SK-N-DZ (cell line): ENCODE data around the gene DENND5B.

ENCODE experiments used
- DNase-seq: peaks from one replicate; pipeline ENCODE4 v3.0.0-alpha.2; 2015; ENCODE audit warnings: low spot score

Gene DENND5B

GRCh38 chr12:31471823-31472222 lies 119.1 kb downstream of the DENND5B start:
- DNase-seq = no peak

GRCh38 chr12:31471051-31471450 lies 119.9 kb downstream of the DENND5B start:
- DNase-seq = no peak

GRCh38 chr12:31470459-31470858 lies 120.5 kb downstream of the DENND5B start:
- DNase-seq = no peak

- no peak for DNase-seq
Measured at GRCh38 chr12:31466768-31467167, 124.2 kb downstream of the DENND5B start.

- no peak for DNase-seq
Measured at GRCh38 chr12:31465002-31465401, 125.9 kb downstream of the DENND5B start.

- no peak for DNase-seq
Measured at GRCh38 chr12:31460024-31460423, 130.9 kb downstream of the DENND5B start.

- DNase-seq = no peak
Measured at GRCh38 chr12:31456562-31456961, 134.4 kb downstream of the DENND5B start.

GRCh38 chr12:31444736-31445135 lies 146.2 kb downstream of the DENND5B start:
- DNase-seq = no peak

- no peak for DNase-seq
Measured at GRCh38 chr12:31440586-31440985, 150.3 kb downstream of the DENND5B start.

- DNase-seq = no peak
Measured at GRCh38 chr12:31440134-31440533, 150.8 kb downstream of the DENND5B start.

- DNase-seq = no peak
Measured at GRCh38 chr12:31431721-31432240, 159.2 kb downstream of the DENND5B start.

- no peak for DNase-seq
Measured at GRCh38 chr12:31423405-31423804, 167.5 kb downstream of the DENND5B start.

GRCh38 chr12:31412292-31412801 lies 178.6 kb downstream of the DENND5B start:
- DNase-seq = no peak

- DNase-seq = no peak
Measured at GRCh38 chr12:31408763-31409162, 182.2 kb downstream of the DENND5B start.

- no peak for DNase-seq
Measured at GRCh38 chr12:31407562-31407961, 183.4 kb downstream of the DENND5B start.

GRCh38 chr12:31406345-31406744 lies 184.6 kb downstream of the DENND5B start:
- DNase-seq = no peak

- no peak for DNase-seq
Measured at GRCh38 chr12:31405021-31405420, 185.9 kb downstream of the DENND5B start.

GRCh38 chr12:31403099-31403607 lies 187.8 kb downstream of the DENND5B start:
- peak; percentile 79 for DNase-seq

- no peak for DNase-seq
Measured at GRCh38 chr12:31393004-31393550, 197.9 kb downstream of the DENND5B start.

- DNase-seq = no peak
Measured at GRCh38 chr12:31390991-31391390, 199.9 kb downstream of the DENND5B start.

GRCh38 chr12:31388713-31389112 lies 202.2 kb downstream of the DENND5B start:
- no peak for DNase-seq

GRCh38 chr12:31387466-31387865 lies 203.5 kb downstream of the DENND5B start:
- DNase-seq = no peak

GRCh38 chr12:31387011-31387410 lies 203.9 kb downstream of the DENND5B start:
- DNase-seq = no peak

- no peak for DNase-seq
Measured at GRCh38 chr12:31386364-31386777, 204.6 kb downstream of the DENND5B start.
